Stimulated activated naive CD8-positive, alpha-beta T cell treated with anti-CD3 and anti-CD28 coated beads, Interleukin-15, Interleukin-2, amounts not matched to agents 100 ng/mL and 50 ng/mL, for 24 hours (primary cell): ENCODE measurements around the gene GPR179.

Source experiments
- H3K27ac Mint-ChIP-seq: one replicate; pipeline ENCODE4 v1.8.0; 2021; ENCODE audit warnings: mild to moderate bottlenecking, mixed read lengths
- H3K27me3 Mint-ChIP-seq: one replicate; pipeline ENCODE4 v1.8.0; 2021; ENCODE audit warnings: mixed read lengths
- H3K36me3 Mint-ChIP-seq: one replicate; pipeline ENCODE4 v1.8.0; 2021; ENCODE audit warnings: low read depth, mixed read lengths
- H3K4me1 Mint-ChIP-seq: one replicate; pipeline ENCODE4 v1.8.0; 2021; ENCODE audit warnings: low read depth, mixed read lengths
- H3K4me3 Mint-ChIP-seq: one replicate; pipeline ENCODE4 v1.8.0; 2021; ENCODE audit warnings: mild to moderate bottlenecking, mixed read lengths
- H3K9me3 Mint-ChIP-seq: one replicate; pipeline ENCODE4 v1.8.0; 2021; ENCODE audit warnings: mixed read lengths

Gene GPR179, protein sequence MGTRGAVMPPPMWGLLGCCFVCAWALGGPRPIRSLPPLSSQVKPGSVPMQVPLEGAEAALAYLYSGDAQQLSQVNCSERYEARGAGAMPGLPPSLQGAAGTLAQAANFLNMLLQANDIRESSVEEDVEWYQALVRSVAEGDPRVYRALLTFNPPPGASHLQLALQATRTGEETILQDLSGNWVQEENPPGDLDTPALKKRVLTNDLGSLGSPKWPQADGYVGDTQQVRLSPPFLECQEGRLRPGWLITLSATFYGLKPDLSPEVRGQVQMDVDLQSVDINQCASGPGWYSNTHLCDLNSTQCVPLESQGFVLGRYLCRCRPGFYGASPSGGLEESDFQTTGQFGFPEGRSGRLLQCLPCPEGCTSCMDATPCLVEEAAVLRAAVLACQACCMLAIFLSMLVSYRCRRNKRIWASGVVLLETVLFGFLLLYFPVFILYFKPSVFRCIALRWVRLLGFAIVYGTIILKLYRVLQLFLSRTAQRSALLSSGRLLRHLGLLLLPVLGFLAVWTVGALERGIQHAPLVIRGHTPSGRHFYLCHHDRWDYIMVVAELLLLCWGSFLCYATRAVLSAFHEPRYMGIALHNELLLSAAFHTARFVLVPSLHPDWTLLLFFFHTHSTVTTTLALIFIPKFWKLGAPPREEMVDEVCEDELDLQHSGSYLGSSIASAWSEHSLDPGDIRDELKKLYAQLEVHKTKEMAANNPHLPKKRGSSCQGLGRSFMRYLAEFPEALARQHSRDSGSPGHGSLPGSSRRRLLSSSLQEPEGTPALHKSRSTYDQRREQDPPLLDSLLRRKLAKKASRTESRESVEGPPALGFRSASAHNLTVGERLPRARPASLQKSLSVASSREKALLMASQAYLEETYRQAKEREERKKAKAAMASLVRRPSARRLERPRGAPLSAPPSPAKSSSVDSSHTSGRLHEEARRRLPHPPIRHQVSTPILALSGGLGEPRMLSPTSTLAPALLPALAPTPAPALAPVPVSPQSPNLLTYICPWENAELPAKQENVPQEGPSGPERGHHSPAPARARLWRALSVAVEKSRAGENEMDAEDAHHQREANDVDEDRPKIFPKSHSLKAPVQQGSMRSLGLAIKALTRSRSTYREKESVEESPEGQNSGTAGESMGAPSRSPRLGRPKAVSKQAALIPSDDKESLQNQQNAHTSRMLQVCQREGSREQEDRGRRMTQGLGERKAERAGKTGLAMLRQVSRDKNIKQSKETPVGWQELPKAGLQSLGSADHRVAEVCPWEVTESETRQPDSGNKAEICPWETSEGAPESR (N-terminal part only)

DNA sequence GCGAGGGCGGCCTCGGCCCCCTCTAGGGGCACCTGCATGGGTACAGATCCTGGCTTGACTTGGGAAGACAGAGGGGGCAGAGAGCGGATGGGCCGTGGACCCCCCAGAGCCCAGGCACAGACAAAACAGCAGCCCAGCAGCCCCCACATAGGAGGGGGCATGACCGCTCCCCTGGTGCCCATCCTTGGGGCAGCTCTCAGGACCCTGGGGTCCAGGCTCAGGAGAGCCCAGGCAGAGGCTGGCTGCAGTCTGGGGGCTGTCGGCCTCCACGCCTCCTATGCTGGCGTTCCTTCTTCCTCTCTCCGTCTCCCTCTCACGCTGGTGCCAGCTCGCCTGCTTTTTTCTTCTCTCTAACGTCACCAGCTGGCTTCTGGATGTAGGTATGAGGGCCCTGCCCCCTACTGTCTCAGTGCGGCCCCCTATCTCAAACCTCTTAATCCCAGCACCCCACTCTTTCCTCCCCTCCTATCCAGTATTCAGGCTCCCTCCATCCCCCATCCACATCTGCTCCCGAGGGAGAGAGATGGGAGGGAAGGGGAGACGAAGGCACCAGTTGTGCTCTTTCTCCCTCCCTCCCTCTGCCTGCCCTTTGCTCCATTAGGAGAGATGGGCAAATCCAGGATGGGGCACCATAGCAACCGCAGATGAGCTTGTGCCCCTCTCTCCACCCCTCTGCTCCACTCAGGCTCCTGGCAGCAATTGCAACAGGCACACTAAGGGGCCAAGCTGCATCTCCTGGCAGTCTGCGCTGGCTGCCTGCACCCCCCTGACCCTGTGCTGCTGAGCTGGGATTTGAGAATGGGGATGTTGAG, at the start of gene GPR179:
Gene GPR179, minus strand, starts transcription at position 349 of the 812 bp plus-strand sequence. Its CDS starts 167 bp downstream, at position 182.
- Mint-ChIP-seq H3K9me3 (no peaks in the 10 kb centered on the region), H3K4me3 (no peak within 1 kb of the TSS), H3K36me3 (no peaks in the 10 kb centered on the region), H3K4me1 (no peaks in the 10 kb centered on the region), H3K27ac (no peak within 1 kb of the TSS), H3K27me3 (no peaks in the 10 kb centered on the region)

DNA sequence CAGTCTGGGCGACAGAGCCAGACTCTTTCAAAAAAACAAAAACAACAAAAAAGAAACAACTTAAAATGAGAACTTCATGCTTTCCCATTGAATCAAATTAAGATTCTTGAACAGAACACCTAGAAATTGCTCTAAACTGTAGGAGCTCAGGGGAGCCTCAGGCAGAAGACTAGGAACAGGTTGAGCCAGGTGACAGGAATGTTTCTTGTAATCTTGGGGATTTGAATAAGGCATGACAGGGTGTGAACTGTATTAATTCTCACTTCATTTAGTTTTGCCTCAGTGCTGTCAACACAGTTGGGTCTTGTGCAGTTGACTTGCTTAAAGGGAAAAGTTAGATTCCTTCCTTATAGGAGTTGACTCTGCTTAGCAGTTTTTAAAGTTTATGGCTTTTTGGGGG, 35.7 kb upstream of the GPR179 start:
- Mint-ChIP-seq H3K27ac (no peak overlapping the region), H3K4me1 (no peaks in the 10 kb centered on the region), H3K4me3 (no peak overlapping the region), H3K27me3 (no peaks in the 10 kb centered on the region), H3K36me3 (peaks cover 29% of the 10 kb centered on the region), H3K9me3 (no peaks in the 10 kb centered on the region)

DNA sequence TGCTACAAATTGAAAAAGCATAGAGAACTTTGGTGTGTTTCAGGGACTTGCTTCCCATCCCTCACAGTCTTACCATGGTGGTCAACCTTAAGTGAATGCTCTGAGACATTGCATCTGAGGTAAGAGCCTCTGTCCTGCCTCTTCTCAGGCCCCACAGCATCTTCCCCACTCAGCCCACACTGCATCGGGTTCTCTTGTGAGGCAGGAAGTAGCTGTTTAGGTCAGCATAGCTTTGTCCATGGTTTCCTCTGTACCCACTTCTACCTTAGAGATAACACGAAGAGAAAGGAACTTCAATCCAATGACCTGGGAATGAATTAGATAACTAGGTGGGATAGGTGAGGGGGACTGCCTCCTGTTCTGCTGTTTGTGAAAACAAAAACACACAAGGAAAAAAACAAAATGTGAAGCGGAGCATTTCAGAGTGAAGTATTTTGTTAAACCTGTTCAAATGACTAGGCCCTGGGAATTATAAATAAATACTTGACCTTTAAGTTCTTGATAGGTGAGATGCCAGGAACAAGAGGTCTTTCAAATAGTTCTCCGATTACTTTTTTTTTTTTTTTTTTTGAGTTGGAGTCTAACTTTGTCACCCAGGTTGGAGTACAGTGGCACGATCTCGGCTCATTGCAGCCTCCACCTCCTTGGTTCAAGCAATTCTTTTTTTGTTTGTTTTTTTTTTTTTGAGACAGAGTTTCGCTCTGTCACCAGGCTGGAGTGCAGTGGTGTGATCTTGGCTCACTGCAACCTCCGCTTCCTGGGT, 25.5 kb upstream of the GPR179 start:
- Mint-ChIP-seq H3K4me1 (no peaks in the 10 kb centered on the region), H3K36me3 (peaks cover 38% of the 10 kb centered on the region), H3K27me3 (no peaks in the 10 kb centered on the region), H3K27ac (no peak overlapping the region), H3K9me3 (no peaks in the 10 kb centered on the region), H3K4me3 (no peak overlapping the region)

DNA sequence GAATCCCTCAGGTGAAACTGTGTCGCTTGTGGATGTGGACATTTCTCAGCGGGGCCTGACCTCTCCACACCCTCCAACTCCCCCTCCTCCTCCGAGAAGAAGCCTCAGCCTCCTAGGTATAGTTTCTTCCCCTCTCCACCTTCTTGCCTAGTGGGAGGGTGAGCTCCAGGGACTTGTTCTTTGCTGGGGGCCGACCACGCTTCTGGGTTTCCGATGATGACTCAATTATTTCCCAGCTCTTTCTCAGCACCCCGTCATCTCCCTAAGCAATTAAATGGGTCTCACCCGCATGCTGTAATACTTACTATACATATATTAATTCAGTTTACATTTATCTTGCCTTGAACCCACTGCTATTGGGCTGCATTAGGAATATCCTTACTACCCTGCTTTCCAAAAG, 21.0 kb upstream of the GPR179 start:
- H3K4me3 Mint-ChIP-seq = no peak overlapping the region
- H3K4me1 Mint-ChIP-seq = no peaks in the 10 kb centered on the region
- H3K27ac Mint-ChIP-seq = no peak overlapping the region
- H3K27me3 Mint-ChIP-seq = no peaks in the 10 kb centered on the region
- peaks cover 22% of the 10 kb centered on the region for H3K36me3 Mint-ChIP-seq
- no peaks in the 10 kb centered on the region for H3K9me3 Mint-ChIP-seq

DNA sequence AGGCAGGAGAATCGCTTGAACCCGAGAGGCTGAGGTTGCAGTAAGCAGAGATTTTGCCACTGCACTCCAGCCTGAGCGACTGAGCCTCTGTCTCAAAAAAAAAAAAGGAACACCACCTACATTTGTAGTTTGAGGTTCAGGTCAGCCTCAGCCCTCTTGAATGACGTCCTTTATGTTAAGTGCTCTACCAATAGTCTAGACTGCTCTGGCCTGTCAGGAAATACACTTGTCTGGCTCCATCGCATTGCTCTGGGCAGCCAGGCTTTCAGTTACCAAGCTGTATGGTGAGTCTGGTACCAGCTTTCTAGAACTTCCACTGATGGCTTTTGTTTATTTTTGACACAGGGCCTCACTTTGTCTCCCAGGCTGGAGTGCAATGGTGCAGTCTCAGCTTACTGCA, 19.3 kb upstream of the GPR179 start:
- Mint-ChIP-seq H3K4me1 (no peaks in the 10 kb centered on the region), H3K27me3 (no peaks in the 10 kb centered on the region), H3K9me3 (no peaks in the 10 kb centered on the region), H3K27ac (no peak overlapping the region), H3K4me3 (no peak overlapping the region), H3K36me3 (peaks cover 10% of the 10 kb centered on the region)

DNA sequence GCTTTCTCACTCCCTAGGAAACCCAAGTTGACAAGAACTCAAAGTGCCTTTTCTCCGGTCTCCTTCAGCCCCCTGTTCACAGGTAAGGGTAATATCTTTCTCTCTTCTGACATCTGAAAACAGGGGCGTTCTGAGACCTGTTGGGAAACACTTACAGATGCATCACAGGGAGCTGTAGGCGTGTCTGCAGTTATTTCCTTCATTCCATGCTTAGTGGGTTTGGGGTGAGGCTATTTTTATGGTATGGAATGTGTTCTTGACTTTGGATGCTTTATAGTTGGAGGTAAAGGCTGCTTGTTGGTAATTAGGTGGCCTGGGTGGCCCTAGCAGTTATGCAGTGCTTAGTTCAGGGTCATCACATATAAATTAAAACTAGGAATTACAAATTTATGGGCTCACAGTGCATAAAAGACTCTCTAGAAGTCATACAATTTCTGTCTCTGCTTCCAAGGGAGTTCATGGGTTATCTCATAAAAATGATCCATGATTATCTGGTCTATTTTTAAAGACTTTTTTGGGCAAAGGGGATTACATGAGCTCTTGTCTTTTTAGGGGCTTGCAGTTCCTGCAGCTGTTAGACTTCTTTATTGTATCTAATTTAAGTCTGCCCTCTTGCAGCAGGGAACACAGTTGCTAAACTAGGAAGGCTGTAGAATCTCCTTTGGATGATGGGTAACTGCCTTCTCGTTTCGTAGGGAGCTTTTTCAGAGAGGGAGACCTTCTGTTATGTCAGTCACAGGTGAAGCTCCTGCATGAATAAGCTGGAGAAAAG, 18.1 kb upstream of the GPR179 start:
- Mint-ChIP-seq H3K27ac (no peak overlapping the region), H3K9me3 (no peaks in the 10 kb centered on the region), H3K4me3 (no peak overlapping the region), H3K4me1 (peaks cover 8% of the 10 kb centered on the region), H3K27me3 (no peaks in the 10 kb centered on the region), H3K36me3 (peaks cover 6% of the 10 kb centered on the region)

DNA sequence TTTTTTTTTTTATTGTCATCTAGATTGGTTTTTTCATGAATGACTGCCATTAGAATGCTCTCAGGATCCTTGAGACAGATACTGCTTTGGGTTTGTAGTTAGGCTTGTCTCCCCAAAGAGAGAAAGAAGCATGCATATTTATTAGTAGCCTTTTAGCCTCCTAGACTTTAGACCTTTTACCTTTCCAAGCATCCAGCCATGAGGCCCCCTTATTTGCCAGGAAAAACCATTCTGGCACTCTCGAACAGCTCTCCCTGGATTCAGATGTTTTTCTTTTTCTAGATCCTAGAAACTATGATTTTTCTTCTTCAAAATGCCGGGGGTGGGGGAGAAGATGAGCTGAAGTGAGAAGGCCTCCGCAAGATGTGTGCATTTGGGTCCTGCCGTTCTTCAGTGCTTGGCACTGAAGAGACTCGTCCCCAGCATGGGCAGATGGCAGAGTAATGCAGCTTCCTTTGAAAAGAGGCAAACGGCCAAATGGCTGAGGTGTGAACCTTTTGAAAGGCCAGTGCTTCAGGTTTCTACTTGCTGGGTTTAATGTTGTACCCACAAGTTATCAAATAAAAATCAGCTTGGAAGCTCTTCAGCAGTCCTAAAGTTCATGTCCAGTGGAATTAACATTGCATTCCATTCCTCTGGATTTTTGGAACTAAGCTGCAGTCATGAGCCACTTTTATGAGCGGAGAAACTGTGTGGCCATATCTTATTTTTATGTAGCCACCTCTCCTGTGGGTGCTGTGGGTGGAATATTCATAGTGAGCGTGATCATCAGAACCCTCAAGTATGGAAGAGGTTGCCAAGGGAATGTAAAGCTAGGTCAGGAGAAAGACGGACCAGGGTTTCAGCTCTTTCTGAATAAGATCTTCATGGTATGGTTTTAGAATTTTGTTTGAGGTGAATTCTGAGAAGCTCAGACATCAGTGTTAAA, 15.1 kb upstream of the GPR179 start:
- H3K4me1 Mint-ChIP-seq = peaks cover 31% of the 10 kb centered on the region
- no peaks in the 10 kb centered on the region for H3K9me3 Mint-ChIP-seq

DNA sequence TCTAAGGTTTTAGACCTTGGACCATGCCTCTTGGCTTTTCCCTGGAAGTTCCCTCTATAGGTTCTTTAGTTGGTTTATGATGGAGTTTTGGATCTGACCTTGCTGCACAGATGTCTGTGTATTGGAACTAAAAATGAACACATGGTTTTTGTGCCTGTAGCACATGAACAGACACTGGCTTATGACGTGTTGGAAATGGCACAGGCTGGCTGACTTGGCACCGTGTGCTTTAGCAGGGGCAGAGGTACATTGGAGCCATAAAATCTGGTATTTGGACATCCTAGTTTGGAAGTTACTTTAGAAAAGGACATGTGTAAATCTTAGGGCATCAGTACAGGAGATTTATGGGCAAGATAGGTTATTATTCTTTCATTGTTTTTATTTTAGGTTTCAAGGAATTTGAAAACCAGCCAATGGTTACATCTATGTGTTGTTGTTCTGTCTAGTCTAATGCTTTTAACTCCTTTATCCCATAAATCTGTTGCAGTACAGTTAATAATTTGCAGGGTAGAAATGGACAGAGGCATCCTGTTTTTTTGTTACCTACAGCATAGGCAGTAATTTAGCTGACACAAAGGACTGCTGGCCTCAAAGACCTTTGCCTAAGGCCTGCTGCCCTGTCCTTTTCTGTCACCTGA, 13.8 kb upstream of the GPR179 start:
- H3K4me1 Mint-ChIP-seq = peaks cover 40% of the 10 kb centered on the region
- H3K9me3 Mint-ChIP-seq = no peaks in the 10 kb centered on the region
- no peak overlapping the region for H3K4me3 Mint-ChIP-seq
- no peaks in the 10 kb centered on the region for H3K27me3 Mint-ChIP-seq
- peaks cover 5% of the 10 kb centered on the region for H3K36me3 Mint-ChIP-seq
- H3K27ac Mint-ChIP-seq = no peak overlapping the region

More for the DNA sequence above, 15.1 kb upstream of the GPR179 start:
- Mint-ChIP-seq H3K27ac (no peak overlapping the region), H3K36me3 (peaks cover 6% of the 10 kb centered on the region), H3K27me3 (no peaks in the 10 kb centered on the region), H3K4me3 (no peak overlapping the region)

DNA sequence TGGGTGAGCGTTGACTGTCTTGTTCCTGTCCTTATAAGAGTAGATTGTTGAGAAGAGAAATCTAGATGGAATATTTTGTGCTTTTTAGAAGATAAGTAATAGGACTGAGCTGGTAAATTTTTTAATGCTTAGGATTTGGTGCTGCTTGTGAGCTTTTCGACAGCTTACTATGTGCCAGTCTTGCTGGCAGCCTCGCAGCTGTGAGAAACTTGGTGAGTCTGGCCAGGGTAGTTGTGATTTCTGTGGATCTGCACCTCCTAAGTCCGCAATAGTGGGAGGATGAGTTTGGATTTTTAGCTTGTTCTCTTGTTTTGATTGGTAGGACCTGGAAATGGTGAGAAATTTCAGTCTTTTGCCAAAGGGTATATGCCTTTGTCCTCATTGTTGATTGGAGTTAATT, 11.5 kb upstream of the GPR179 start:
- Mint-ChIP-seq H3K27me3 (no peaks in the 10 kb centered on the region), H3K27ac (no peak overlapping the region), H3K4me1 (peaks cover 50% of the 10 kb centered on the region), H3K9me3 (no peaks in the 10 kb centered on the region), H3K36me3 (no peaks in the 10 kb centered on the region), H3K4me3 (no peak overlapping the region)

DNA sequence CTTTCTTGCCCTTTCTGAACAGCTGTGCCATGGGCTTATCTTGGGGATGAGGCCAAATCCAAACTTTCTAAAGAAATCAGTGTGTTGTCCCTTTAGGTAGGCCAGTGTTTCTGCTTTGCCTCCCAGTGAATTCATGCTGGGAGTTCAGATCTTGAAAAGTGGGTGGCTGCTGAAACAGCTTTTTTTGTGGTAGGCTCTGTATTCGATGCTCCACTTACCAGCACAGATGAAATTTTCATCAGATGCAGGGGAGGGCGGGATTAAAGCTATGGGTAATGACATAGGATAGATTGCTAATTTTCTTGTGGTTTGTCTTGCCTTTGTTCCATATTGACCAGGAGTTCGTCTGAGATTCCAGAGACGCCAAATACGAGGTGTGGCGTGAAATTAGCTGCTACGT, 10.7 kb upstream of the GPR179 start:
- no peaks in the 10 kb centered on the region for H3K9me3 Mint-ChIP-seq
- no peak overlapping the region for H3K4me3 Mint-ChIP-seq
- H3K36me3 Mint-ChIP-seq = no peaks in the 10 kb centered on the region
- H3K27ac Mint-ChIP-seq = no peak overlapping the region
- H3K27me3 Mint-ChIP-seq = no peaks in the 10 kb centered on the region
- peaks cover 50% of the 10 kb centered on the region for H3K4me1 Mint-ChIP-seq

DNA sequence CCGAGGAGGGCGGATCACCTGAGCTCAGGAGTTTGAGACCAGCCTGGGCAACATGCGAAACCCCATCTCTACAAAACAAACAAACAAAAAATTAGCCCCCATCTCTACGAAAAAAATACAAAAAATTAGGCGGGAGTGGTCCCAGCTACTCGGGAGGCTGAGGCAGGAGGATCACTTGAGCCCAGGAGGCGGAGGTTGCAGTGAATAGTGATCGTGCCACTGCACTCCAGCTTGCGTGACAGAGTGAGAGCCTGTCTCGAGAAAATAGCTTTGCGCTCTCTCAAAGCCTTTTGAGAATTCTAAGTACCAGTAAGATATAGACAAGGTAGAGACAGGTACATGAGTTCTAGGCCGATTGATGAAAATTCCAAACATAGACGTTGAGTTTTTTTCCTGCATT, 9.9 kb upstream of the GPR179 start:
- Mint-ChIP-seq H3K4me3 (peak overlapping the region; percentile 81), H3K4me1 (peaks cover 50% of the 10 kb centered on the region), H3K27ac (no peak overlapping the region), H3K36me3 (no peaks in the 10 kb centered on the region), H3K27me3 (no peaks in the 10 kb centered on the region), H3K9me3 (no peaks in the 10 kb centered on the region)

DNA sequence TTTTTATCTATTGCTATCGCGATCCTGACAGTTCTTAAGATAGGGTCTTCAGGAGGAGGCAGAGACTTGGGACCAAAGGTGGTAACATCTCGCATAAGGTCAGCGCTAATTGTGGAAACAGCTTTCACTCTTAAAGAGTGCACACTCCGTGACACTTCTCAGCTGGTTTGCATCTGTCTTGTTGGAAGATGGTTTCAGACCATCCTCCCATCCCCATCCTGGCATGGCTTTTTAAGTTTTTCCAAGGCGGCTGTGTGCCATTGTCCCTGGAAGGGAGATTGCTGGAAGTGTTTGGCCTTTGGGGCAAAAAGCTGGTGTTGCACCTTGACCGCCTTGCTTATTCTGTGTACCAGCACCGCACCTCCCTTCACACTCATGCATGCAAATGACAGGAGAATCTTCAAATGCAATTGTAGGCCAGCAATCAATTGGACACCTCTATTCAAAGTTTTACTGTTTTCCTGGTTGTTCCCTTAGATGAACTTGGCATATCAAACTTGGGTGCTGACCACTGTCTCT, 9.4 kb upstream of the GPR179 start:
- no peaks in the 10 kb centered on the region for H3K36me3 Mint-ChIP-seq
- peak overlapping the region; percentile 5 for H3K27ac Mint-ChIP-seq
- H3K9me3 Mint-ChIP-seq = no peaks in the 10 kb centered on the region
- no peaks in the 10 kb centered on the region for H3K27me3 Mint-ChIP-seq
- peak overlapping the region; percentile 81 for H3K4me3 Mint-ChIP-seq
- H3K4me1 Mint-ChIP-seq = peaks cover 50% of the 10 kb centered on the region
